Breast epithelium (tissue), 3 donors: ENCODE results near the gene ELMO2.

Source experiments
- CTCF ChIP-seq, 3 donors: fragments of 450-650 bp; IDR thresholded peaks; one replicate each; pipeline ENCODE4 v1.5.1; 2016 to 2017; ENCODE audit warnings: antibody characterized with exemption in 3 of 3, mild to moderate bottlenecking in 3 of 3, moderate library complexity in 3 of 3
- POLR2A ChIP-seq: fragments of 450-650 bp; IDR thresholded peaks from one replicate; pipeline ENCODE4 v1.6.1; 2016; ENCODE audit warnings: antibody characterized with exemption, mild to moderate bottlenecking, moderate library complexity

GRCh38 chr20:46363874-46364669 lies 42.3 kb downstream of the ELMO2 start:
- peak; percentile 71 for TF ChIP-seq POLR2A
- no peak for TF ChIP-seq CTCF (IDR thresholded peaks at IDR 0.05)
